ENCODE data around the gene PRELP.

The PRELP gene

GRCh38 chr1:203511513-203511912, 35.9 kb downstream of the PRELP start:
- no peak overlapping the region for H3K4me3 ChIP-seq (ENCODE audit: low read length)
- no peaks in the 10 kb centered on the region for H3F3A ChIP-seq (ENCODE audit: insufficient read depth, low read length)
- H3K27me3 ChIP-seq (replicated peaks; ENCODE audit: insufficient read depth, low read length): no peaks in the 10 kb centered on the region
- no peak overlapping the region for H3K4me2 ChIP-seq (ENCODE audit: low read depth, low read length)
- H3K27ac ChIP-seq (ENCODE audit: low read length): no peak overlapping the region
- no peaks in the 10 kb centered on the region for H3K9me2 ChIP-seq (replicated peaks; ENCODE audit: insufficient read depth, low read length)
- no peaks in the 10 kb centered on the region for H3K4me1 ChIP-seq (ENCODE audit: low read length)
- no peaks in the 10 kb centered on the region for H3K36me3 ChIP-seq (replicated peaks; ENCODE audit: insufficient read depth, low read length)
- DNase-seq: no peak
- no peak overlapping the region for H2AFZ ChIP-seq (ENCODE audit: low read length)
- H3K79me2 ChIP-seq (ENCODE audit: low read length): no peaks in the 10 kb centered on the region
- H3K9ac ChIP-seq (ENCODE audit: low read length): no peak overlapping the region
- no peaks in the 10 kb centered on the region for H3K9me3 ChIP-seq (replicated peaks; ENCODE audit: insufficient read depth, low read length)
- TF ChIP-seq EZH2phosphoT487 (IDR thresholded peaks at IDR 0.05; ENCODE audit: low read length) (no peak), EZH2 (optimal IDR thresholded peaks at IDR 0.05; ENCODE audit: low read depth, low read length) (no peak), CTCF (IDR thresholded peaks at IDR 0.05; ENCODE audit: low read length) (no peak)
- no peaks in the 10 kb centered on the region for H4K20me1 ChIP-seq (ENCODE audit: insufficient read depth, low read length)

GRCh38 chr1:203511930-203512329, 36.3 kb downstream of the PRELP start:
- Histone ChIP-seq H3K27ac (ENCODE audit: low read length) (no peak overlapping the region), H3K9me3 (replicated peaks; ENCODE audit: insufficient read depth, low read length) (no peaks in the 10 kb centered on the region), H3K4me2 (ENCODE audit: low read depth, low read length) (no peak overlapping the region), H2AFZ (ENCODE audit: low read length) (no peak overlapping the region), H3K79me2 (ENCODE audit: low read length) (no peaks in the 10 kb centered on the region), H3K9me2 (replicated peaks; ENCODE audit: insufficient read depth, low read length) (no peaks in the 10 kb centered on the region), H4K20me1 (ENCODE audit: insufficient read depth, low read length) (no peaks in the 10 kb centered on the region), H3K9ac (ENCODE audit: low read length) (no peak overlapping the region), H3K4me3 (ENCODE audit: low read length) (no peak overlapping the region), H3K4me1 (ENCODE audit: low read length) (no peaks in the 10 kb centered on the region), H3K36me3 (replicated peaks; ENCODE audit: insufficient read depth, low read length) (no peaks in the 10 kb centered on the region), H3F3A (ENCODE audit: insufficient read depth, low read length) (no peaks in the 10 kb centered on the region), H3K27me3 (replicated peaks; ENCODE audit: insufficient read depth, low read length) (no peaks in the 10 kb centered on the region)
- no peak for TF ChIP-seq EZH2 (optimal IDR thresholded peaks at IDR 0.05; ENCODE audit: low read depth, low read length)
- no peak for DNase-seq

- H3K27ac ChIP-seq (ENCODE audit: low read length): no peak overlapping the region
- TF ChIP-seq EZH2phosphoT487 (IDR thresholded peaks at IDR 0.05; ENCODE audit: low read length) (no peak), CTCF (IDR thresholded peaks at IDR 0.05; ENCODE audit: low read length) (no peak), EZH2 (optimal IDR thresholded peaks at IDR 0.05; ENCODE audit: low read depth, low read length) (no peak)
- no peak for DNase-seq
- no peaks in the 10 kb centered on the region for H3K9me2 ChIP-seq (replicated peaks; ENCODE audit: insufficient read depth, low read length)
- H3K9ac ChIP-seq (ENCODE audit: low read length): no peak overlapping the region
- no peaks in the 10 kb centered on the region for H3K79me2 ChIP-seq (ENCODE audit: low read length)
- no peak overlapping the region for H2AFZ ChIP-seq (ENCODE audit: low read length)
- H3K36me3 ChIP-seq (replicated peaks; ENCODE audit: insufficient read depth, low read length): no peaks in the 10 kb centered on the region
- no peaks in the 10 kb centered on the region for H3K27me3 ChIP-seq (replicated peaks; ENCODE audit: insufficient read depth, low read length)
- no peak overlapping the region for H3K4me3 ChIP-seq (ENCODE audit: low read length)
- H3K9me3 ChIP-seq (replicated peaks; ENCODE audit: insufficient read depth, low read length): no peaks in the 10 kb centered on the region
- H3K4me1 ChIP-seq (ENCODE audit: low read length): no peaks in the 10 kb centered on the region
- H3F3A ChIP-seq (ENCODE audit: insufficient read depth, low read length): no peaks in the 10 kb centered on the region
- H4K20me1 ChIP-seq (ENCODE audit: insufficient read depth, low read length): no peaks in the 10 kb centered on the region
- H3K4me2 ChIP-seq (ENCODE audit: low read depth, low read length): no peak overlapping the region
Observed at GRCh38 chr1:203512517-203512847, 36.9 kb downstream of the PRELP start.

GRCh38 chr1:203512848-203513584, 37.4 kb downstream of the PRELP start:
- no peak for TF ChIP-seq EZH2 (optimal IDR thresholded peaks at IDR 0.05; ENCODE audit: low read depth, low read length)
- TF ChIP-seq EZH2phosphoT487 (IDR thresholded peaks at IDR 0.05; ENCODE audit: low read length): no peak
- TF ChIP-seq CTCF (IDR thresholded peaks at IDR 0.05; ENCODE audit: low read length): no peak
- Histone ChIP-seq H3K79me2 (ENCODE audit: low read length) (no peaks in the 10 kb centered on the region), H3K4me2 (ENCODE audit: low read depth, low read length) (no peak overlapping the region), H3K36me3 (replicated peaks; ENCODE audit: insufficient read depth, low read length) (no peaks in the 10 kb centered on the region), H3K27me3 (replicated peaks; ENCODE audit: insufficient read depth, low read length) (no peaks in the 10 kb centered on the region), H2AFZ (ENCODE audit: low read length) (no peak overlapping the region), H3K4me3 (ENCODE audit: low read length) (no peak overlapping the region), H3F3A (ENCODE audit: insufficient read depth, low read length) (no peaks in the 10 kb centered on the region), H4K20me1 (ENCODE audit: insufficient read depth, low read length) (no peaks in the 10 kb centered on the region), H3K9ac (ENCODE audit: low read length) (no peak overlapping the region), H3K27ac (ENCODE audit: low read length) (no peak overlapping the region), H3K9me3 (replicated peaks; ENCODE audit: insufficient read depth, low read length) (no peaks in the 10 kb centered on the region), H3K4me1 (ENCODE audit: low read length) (no peaks in the 10 kb centered on the region), H3K9me2 (replicated peaks; ENCODE audit: insufficient read depth, low read length) (no peaks in the 10 kb centered on the region)
- no peak for DNase-seq
